NCI-H345 treated with DMSO at 0.1 percent for 48 hours (cell line): Measurements from ENCODE around the gene MUC5B.

Experiments
- DNase-seq: peaks from one replicate; lab custom pipeline; 2025; ENCODE audit not compliant: unreplicated experiment; lab: John Stamatoyannopoulos, UW

Gene MUC5B

DNA sequence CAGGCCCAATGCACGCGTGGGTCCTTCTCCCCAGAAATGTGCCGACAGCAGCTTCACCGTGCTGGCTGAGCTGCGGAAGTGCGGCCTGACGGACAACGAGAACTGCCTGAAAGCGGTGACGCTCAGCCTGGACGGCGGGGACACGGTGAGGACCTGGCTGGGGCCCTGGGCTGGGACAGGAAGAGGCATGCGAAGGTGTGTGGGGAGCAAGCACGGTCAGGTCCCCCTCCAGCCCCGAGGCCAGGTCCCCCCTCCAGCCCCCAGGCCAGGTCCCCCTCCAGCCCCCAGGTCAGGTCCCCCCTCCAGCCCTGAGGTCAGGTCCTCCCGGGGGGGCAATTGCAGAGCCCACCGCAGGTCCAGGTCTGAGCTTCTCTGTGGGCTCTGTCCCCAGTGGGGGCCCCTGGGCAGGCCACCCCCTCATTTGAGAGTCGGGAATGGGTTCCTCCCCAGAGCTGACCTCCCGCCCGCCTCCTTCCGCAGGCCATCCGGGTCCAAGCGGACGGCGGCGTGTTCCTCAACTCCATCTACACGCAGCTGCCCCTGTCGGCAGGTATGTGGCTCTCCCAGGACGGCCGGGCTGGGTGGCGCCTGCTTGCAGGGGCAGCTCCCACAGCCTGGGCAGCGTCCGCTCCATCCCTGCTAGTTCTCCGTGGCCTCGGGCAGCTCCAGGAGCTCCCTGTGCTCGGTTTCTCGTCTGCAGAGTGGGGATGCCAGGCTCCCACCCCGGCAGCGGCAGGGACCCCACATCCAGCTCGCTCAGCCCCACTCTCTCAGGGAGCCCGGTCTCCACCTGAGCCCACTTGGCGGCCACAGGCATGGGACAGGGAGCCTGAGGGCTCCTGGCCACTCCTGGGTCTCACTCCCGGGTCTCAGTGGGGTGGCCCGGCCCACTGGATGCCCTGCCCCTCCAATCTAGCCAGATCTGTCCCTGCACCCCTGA is 7.9 kb downstream of the MUC5B start:
- DNase-seq, result no peak

- DNase-seq, result peak; percentile 47
These were observed 8.6 kb downstream of the MUC5B start for GRCh38 chr11:1231396-1232020.

GRCh38 chr11:1232021-1232882 is 9.4 kb downstream of the MUC5B start:
- no peak for DNase-seq

GRCh38 chr11:1232883-1233321 is 10.0 kb downstream of the MUC5B start:
- no peak for DNase-seq

DNA sequence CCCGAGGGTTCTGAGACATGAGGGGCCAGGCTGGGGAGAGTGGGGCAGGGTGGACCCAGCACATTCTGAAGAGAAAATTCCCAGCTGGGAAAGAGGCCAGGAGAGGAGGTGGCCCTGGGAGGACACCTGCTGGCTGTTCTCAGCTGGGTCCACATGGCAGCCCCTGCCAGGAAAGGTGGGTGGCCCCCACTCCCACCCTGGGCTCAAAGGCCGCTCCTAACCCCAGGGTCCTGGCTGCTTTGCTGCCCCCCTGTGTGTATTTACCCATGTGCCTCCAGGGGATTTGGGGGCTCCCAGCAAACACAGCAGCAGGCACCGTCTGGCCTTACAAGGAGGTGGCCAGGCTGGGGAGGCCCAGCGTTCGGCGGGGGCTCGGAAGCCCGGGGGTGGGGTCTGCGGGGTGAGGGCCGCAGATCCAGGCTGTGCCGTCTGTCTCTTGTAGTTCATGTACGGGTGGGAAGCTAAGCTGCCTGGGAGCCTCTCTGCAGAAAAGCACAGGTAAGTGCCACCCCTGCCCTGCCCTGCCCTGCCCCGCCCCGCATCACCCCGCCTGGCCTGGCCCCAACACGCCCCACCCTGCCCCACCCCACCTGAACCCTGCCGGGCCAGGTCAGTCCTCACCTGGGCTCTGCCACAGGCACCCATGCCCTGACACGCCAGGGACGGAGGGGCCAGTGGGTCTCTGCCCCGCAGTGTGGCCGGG is 10.6 kb downstream of the MUC5B start:
- peak; percentile 41 for DNase-seq

GRCh38 chr11:1234054-1234720 is 11.3 kb downstream of the MUC5B start:
- DNase-seq, result no peak

DNA sequence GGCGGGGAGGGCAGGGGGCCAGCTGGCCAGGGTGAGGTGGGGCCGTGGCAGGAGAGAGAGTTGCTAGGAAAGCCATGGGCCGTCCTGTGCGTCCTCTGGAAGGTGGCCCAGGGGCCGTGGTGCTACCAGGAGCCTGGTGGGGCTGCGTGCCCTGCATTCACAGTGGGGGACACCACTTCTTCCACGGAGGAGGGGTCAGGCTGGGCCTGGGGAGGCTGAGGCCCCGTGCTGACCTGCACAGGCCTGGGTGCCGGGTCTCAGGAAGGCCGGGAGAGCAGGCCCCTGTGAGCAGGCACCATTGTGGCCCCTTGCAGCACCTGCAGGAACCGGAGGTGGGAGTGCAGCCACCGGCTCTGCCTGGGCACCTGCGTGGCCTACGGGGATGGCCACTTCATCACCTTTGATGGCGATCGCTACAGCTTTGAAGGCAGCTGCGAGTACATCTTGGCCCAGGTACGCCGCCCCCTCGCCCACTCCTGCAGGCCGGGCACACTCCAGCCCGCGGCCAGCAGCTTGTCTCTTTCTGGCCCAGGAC is 12.0 kb downstream of the MUC5B start:
- DNase-seq, result no peak

GRCh38 chr11:1235306-1235900 is 12.5 kb downstream of the MUC5B start:
- DNase-seq, result no peak

DNA sequence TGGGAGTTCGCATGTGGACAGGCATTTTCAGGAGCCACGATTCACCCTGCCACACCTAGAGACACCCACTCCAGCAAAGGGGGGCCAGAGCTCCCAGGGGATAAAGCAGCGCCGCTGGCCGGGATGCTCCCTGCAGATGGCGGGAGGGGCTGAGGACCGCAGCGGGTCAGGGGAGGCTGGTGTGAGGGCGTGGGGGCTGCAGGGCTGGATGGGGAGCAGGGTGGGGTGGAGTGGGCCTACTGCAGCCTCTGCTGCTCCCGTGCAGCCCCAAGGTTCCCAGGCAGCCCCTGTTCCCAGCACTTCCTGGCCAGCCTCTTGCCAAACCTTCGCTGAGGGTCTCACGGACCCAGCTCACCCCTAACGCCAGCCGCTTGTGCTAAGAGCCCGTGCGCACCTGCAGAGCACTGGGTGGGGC is 13.0 kb downstream of the MUC5B start:
- no peak for DNase-seq

DNA sequence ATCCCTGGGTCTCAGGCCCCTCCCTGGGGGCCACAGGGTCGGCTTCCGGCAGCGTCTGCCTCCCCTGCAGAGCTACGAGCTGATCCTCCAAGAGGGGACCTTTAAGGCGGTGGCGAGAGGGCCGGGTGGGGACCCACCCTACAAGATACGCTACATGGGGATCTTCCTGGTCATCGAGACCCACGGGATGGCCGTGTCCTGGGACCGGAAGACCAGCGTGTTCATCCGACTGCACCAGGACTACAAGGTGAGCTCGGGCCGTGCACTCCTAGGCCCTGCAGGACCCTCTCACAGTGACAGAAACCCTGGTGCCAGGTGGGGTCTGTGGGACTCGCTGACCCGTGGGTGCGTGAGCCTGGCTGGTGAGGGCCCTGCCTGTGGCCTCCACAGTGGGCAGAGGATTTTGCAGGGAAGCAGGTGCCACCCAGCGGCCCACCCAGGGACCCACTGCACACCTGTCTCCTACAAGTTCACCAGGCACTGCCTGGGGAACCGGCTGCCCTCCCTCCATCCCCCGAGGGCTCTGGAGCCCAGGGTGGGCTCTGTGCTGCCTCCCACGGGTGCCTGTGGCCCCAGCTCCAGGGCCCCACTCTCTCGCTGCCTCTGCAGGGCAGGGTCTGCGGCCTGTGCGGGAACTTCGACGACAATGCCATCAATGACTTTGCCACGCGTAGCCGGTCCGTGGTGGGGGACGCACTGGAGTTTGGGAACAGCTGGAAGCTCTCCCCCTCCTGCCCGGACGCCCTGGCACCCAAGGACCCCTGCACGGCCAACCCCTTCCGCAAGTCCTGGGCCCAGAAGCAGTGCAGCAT is 13.7 kb downstream of the MUC5B start:
- DNase-seq, result no peak

DNA sequence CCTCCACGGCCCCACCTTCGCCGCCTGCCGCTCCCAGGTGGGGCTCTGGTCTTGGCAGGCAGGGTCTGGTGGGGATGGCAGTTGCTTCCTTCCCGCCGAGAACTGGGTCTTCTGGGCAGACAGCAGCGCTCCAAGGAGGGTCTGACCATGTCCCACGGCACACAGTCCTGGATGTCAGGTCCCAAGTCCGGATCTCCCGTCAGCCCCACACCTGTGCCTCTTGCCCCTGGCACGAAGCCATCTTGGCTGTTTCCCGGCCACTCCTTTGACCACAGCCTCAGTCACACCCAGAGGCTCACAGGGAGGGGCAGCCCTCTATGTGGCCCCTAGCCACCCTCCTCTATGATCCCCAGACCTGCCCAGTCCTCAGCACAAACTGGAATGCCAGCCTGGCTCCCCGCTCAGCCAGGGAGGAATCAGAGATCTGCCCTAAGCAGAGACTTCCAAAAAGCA is 14.3 kb downstream of the MUC5B start:
- no peak for DNase-seq

- DNase-seq, result no peak
These were observed 15.0 kb downstream of the MUC5B start for GRCh38 chr11:1237851-1238250.

GRCh38 chr11:1238767-1239595 is 16.1 kb downstream of the MUC5B start:
- no peak for DNase-seq

DNA sequence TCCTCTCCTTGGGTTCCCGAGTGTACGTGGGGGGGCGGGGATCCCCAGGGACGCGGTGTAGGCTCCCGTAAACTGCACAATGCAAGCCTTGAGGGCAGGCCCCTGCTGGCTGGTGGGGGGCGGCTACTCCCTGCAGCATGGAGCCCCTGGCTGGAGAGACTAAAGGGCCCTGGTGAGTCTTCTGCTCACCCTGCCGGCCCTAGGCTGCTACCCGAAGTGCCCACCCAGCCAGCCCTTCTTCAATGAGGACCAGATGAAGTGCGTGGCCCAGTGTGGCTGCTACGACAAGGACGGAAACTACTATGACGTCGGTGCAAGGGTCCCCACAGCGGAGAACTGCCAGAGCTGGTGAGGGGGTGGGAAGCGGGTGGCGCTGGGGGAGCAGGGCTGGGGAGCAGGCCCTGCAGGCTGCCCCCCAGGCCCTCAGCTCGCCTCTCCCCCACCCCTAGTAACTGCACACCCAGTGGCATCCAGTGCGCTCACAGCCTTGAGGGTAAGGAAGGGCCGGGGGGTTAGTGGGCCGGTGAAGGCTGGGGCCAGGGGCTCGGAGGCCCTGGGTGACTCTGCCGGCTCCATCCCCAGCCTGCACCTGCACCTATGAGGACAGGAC is 16.8 kb downstream of the MUC5B start:
- no peak for DNase-seq

DNA sequence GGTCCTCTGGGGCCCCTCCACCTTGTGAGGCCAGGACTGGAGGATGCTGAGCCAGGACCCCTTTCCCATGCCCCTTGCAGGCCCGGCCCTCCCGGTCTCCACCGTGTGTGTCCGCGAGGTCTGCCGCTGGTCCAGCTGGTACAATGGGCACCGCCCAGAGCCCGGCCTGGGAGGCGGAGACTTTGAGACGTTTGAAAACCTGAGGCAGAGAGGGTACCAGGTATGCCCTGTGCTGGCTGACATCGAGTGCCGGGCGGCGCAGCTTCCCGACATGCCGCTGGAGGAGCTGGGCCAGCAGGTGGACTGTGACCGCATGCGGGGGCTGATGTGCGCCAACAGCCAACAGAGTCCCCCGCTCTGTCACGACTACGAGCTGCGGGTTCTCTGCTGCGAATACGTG is 17.9 kb downstream of the MUC5B start:
- no peak for DNase-seq

DNA sequence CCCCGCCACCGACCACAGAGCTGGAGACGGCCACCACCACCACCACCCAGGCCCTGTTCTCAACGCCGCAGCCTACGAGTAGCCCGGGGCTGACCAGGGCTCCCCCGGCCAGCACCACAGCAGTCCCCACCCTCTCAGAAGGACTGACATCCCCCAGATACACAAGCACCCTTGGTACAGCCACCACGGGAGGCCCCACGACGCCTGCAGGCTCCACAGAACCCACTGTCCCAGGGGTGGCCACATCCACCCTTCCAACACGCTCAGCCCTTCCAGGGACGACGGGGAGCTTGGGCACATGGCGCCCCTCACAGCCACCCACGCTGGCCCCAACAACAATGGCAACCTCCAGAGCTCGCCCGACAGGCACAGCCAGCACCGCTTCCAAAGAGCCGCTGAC is 18.8 kb downstream of the MUC5B start:
- DNase-seq, result no peak

GRCh38 chr11:1242289-1242688 is 19.4 kb downstream of the MUC5B start:
- no peak for DNase-seq
